ENCODE results near the gene DENND4A. TPM values are rescaled to one million over a fixed set of nuclear protein-coding genes. Genes with fewer than 3 reads are reported as not detected.

DENND4A gene
- total RNA-seq, 1 donor from 2014 or later: 26.2 TPM

- peak; percentile 60 for DNase-seq (ENCODE audit: extremely low read depth, low read depth, low spot score)
Measured at GRCh38 chr15:65610871-65611718, 181.0 kb downstream of the DENND4A start, which contains the start of gene INTS14. INTS14 (minus strand) TSS chr15:65611131; CDS start chr15:65607380, 3,751 bp downstream.

Other genes starting within 250 kb of the DENND4A start
- 30.7 and 40.2 TPM in 2 replicates for gene INTS14, start 181.2 kb downstream of the DENND4A start, total RNA-seq
- gene SLC24A1, start 170.4 kb downstream of the DENND4A start, total RNA-seq: 5.3 and 7.6 TPM in 2 replicates
- gene RAB11A, start 77.2 kb upstream of the DENND4A start, total RNA-seq: 393 and 545 TPM in 2 replicates

Data from glomerular endothelial cell (primary cell).